NCI-H345 treated with DMSO at 0.1 percent for 48 hours (cell line): ENCODE results near the gene ESYT2.

ENCODE experiments used
- DNase-seq: peaks from one replicate; lab custom pipeline; 2025; ENCODE audit not compliant: unreplicated experiment; lab: John Stamatoyannopoulos, UW

Gene ESYT2

GRCh38 chr7:158828133-158829020 is 932 bp downstream of the ESYT2 start:
- DNase-seq: no peak

GRCh38 chr7:158827411-158828132 is 1.7 kb downstream of the ESYT2 start:
- DNase-seq: no peak

GRCh38 chr7:158825628-158826289 is 3.5 kb downstream of the ESYT2 start:
- no peak for DNase-seq

GRCh38 chr7:158824028-158824427 is 5.3 kb downstream of the ESYT2 start:
- no peak for DNase-seq

- no peak for DNase-seq
Observed at GRCh38 chr7:158821171-158822031, 7.9 kb downstream of the ESYT2 start.

GRCh38 chr7:158820656-158821055 is 8.7 kb downstream of the ESYT2 start:
- no peak for DNase-seq

GRCh38 chr7:158819571-158820203 is 9.6 kb downstream of the ESYT2 start:
- DNase-seq: no peak

GRCh38 chr7:158818325-158819213 is 10.7 kb downstream of the ESYT2 start:
- no peak for DNase-seq

GRCh38 chr7:158816995-158817394 is 12.3 kb downstream of the ESYT2 start:
- no peak for DNase-seq

- DNase-seq: no peak
Observed at GRCh38 chr7:158816271-158816670, 13.0 kb downstream of the ESYT2 start.

- DNase-seq: no peak
Observed at GRCh38 chr7:158815800-158816128, 13.5 kb downstream of the ESYT2 start.

- no peak for DNase-seq
Observed at GRCh38 chr7:158815083-158815799, 14.1 kb downstream of the ESYT2 start.

GRCh38 chr7:158814637-158815036 is 14.7 kb downstream of the ESYT2 start:
- no peak for DNase-seq

- DNase-seq: no peak
Observed at GRCh38 chr7:158812684-158813083, 16.6 kb downstream of the ESYT2 start.

GRCh38 chr7:158811894-158812293 is 17.4 kb downstream of the ESYT2 start:
- DNase-seq: no peak

GRCh38 chr7:158811461-158811860 is 17.8 kb downstream of the ESYT2 start:
- no peak for DNase-seq

GRCh38 chr7:158810846-158811245 is 18.5 kb downstream of the ESYT2 start:
- DNase-seq: no peak

GRCh38 chr7:158809596-158809995 is 19.7 kb downstream of the ESYT2 start:
- DNase-seq: no peak

GRCh38 chr7:158808126-158808525 is 21.2 kb downstream of the ESYT2 start:
- no peak for DNase-seq
